IMR-90 (cell line): ENCODE data around the gene CUX1.
"Not testable (repeated sequence)": the region's sequence is repeated elsewhere in the genome, so short reads cannot be mapped to it uniquely, and the experiment has no call there.

Experiments used
- BHLHE40 ChIP-seq: fragments of 150-350 bp; IDR thresholded peaks from 2 replicates; pipeline ENCODE4 v1.6.1; 2016; ENCODE audit warnings: mild to moderate bottlenecking, low read depth, low read length
- POLR2A ChIP-seq: IDR thresholded peaks from 2 replicates; pipeline ENCODE4 v1.6.1; 2012; ENCODE audit warnings: mild to moderate bottlenecking, low read depth, low read length
- TF ChIP-seq, protein P1 (sequence below): fragments of 150-350 bp; IDR thresholded peaks from 2 replicates; pipeline ENCODE4 v1.6.1; 2016; ENCODE audit warnings: low read depth, mild to moderate bottlenecking, low read length, moderate library complexity, borderline replicate concordance
- TF ChIP-seq, protein P2 (sequence below): conservative IDR thresholded peaks from 2 replicates; pipeline ENCODE4 v1.5.1; 2012; ENCODE audit warnings: mild to moderate bottlenecking, low read depth, low read length, improper control_type of control experiment

DNA sequence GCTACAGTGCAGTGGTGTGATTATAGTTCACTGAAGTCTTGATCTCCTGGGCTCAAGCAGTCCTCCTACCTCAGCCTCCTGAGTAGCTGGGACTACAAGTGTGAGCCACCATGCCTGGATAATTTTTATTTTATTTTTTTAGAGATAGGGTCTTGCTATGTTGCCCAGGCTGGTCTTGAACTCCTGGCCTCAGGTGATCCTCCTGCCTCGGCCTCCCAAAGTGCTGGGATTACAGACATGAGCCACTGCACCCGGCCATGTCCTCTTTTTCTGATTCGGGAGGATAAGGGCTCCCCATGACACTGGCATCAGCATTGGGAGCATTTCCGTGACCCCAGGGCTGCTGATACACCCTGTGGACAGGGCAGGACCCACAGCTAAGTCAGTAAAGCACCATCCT, 69.9 kb downstream of the CUX1 start:
- not testable (repeated sequence) for TF ChIP-seq POLR2A, BHLHE40
- TF ChIP-seq, protein P1, sequence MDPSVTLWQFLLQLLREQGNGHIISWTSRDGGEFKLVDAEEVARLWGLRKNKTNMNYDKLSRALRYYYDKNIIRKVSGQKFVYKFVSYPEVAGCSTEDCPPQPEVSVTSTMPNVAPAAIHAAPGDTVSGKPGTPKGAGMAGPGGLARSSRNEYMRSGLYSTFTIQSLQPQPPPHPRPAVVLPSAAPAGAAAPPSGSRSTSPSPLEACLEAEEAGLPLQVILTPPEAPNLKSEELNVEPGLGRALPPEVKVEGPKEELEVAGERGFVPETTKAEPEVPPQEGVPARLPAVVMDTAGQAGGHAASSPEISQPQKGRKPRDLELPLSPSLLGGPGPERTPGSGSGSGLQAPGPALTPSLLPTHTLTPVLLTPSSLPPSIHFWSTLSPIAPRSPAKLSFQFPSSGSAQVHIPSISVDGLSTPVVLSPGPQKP = not testable (repeated sequence)
- TF ChIP-seq, protein P2, sequence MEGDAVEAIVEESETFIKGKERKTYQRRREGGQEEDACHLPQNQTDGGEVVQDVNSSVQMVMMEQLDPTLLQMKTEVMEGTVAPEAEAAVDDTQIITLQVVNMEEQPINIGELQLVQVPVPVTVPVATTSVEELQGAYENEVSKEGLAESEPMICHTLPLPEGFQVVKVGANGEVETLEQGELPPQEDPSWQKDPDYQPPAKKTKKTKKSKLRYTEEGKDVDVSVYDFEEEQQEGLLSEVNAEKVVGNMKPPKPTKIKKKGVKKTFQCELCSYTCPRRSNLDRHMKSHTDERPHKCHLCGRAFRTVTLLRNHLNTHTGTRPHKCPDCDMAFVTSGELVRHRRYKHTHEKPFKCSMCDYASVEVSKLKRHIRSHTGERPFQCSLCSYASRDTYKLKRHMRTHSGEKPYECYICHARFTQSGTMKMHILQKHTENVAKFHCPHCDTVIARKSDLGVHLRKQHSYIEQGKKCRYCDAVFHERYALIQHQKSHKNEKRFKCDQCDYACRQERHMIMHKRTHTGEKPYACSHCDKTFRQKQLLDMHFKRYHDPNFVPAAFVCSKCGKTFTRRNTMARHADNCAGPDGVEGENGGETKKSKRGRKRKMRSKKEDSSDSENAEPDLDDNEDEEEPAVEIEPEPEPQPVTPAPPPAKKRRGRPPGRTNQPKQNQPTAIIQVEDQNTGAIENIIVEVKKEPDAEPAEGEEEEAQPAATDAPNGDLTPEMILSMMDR = not testable (repeated sequence)
